Measurements from ENCODE around the gene MARCHF11. TPM values are rescaled to one million over a fixed set of nuclear protein-coding genes. Genes with fewer than 3 reads are reported as not detected.

Gene MARCHF11
- total RNA-seq, 2 experiments from 2014 or later, result not detected

DNA sequence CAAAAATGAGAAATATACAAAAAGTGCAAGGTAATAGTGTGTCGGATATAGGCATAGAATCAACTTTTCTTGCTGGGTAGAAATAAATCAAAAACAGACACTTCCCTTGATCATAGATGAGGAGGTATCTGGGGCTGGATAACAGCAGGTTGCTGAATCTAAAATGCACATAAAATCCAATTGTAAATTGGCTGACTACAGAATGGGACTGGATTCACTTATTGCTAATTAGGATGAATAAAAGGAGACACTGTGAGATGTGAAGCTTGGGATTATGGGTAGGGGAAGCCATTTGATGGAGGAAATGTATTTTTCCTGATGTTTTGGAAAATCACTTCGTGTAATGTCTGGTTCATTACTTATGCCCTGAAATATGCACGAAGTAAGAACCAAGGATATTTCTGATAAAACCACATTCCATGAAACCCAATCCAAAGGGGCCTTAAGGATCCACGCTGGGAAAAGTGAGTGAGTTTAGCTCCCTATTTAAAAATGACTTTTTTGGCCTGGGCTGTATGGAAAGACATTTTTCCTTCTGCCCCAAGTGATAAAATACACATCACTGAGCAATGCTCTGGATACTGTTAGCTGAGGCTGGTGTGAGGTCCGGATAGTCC lies 136.1 kb downstream of the MARCHF11 start:
- Mint-ChIP-seq H3K36me3 (ENCODE audit: low read depth) (no peaks in the 10 kb centered on the region), H3K27ac (no peak overlapping the region), H3K27me3 (no peaks in the 10 kb centered on the region), H3K4me3 (no peak overlapping the region), H3K4me1 (ENCODE audit: low read depth) (no peaks in the 10 kb centered on the region), H3K9me3 (peaks cover 5% of the 10 kb centered on the region)
- Histone ChIP-seq H3K9me3 (ENCODE audit: control insufficient read depth in 1 of 2, insufficient read depth in 1 of 2, low read length in 2 of 2) (peaks cover 0 to 5% of the 10 kb centered on the region in 2 experiments), H3K4me3 (ENCODE audit: low read length) (no peak overlapping the region), H3K27me3 (ENCODE audit: control insufficient read depth in 1 of 2, insufficient read depth in 2 of 2, low read length in 2 of 2) (no peaks in the 10 kb centered on the region), H3K27ac (ENCODE audit: low read depth in 1 of 2, low read length in 2 of 2) (no peak overlapping the region), H3K4me1 (ENCODE audit: insufficient read depth, low read length) (no peaks in the 10 kb centered on the region), H3K36me3 (ENCODE audit: insufficient read depth, low read length) (no peaks in the 10 kb centered on the region)
- DNase-seq (no peak), ATAC-seq (ENCODE audit: poor library complexity) (no peak)
- POLR2A ChIA-PET, result no interaction called here
- TF ChIP-seq, protein P1, sequence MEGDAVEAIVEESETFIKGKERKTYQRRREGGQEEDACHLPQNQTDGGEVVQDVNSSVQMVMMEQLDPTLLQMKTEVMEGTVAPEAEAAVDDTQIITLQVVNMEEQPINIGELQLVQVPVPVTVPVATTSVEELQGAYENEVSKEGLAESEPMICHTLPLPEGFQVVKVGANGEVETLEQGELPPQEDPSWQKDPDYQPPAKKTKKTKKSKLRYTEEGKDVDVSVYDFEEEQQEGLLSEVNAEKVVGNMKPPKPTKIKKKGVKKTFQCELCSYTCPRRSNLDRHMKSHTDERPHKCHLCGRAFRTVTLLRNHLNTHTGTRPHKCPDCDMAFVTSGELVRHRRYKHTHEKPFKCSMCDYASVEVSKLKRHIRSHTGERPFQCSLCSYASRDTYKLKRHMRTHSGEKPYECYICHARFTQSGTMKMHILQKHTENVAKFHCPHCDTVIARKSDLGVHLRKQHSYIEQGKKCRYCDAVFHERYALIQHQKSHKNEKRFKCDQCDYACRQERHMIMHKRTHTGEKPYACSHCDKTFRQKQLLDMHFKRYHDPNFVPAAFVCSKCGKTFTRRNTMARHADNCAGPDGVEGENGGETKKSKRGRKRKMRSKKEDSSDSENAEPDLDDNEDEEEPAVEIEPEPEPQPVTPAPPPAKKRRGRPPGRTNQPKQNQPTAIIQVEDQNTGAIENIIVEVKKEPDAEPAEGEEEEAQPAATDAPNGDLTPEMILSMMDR (IDR thresholded peaks at IDR 0.05), result no peak
- intact Hi-C loops (cut with DNase I, micrococcal nuclease), result no loop called here
- CTCF ChIA-PET, result no interaction called here

DNA sequence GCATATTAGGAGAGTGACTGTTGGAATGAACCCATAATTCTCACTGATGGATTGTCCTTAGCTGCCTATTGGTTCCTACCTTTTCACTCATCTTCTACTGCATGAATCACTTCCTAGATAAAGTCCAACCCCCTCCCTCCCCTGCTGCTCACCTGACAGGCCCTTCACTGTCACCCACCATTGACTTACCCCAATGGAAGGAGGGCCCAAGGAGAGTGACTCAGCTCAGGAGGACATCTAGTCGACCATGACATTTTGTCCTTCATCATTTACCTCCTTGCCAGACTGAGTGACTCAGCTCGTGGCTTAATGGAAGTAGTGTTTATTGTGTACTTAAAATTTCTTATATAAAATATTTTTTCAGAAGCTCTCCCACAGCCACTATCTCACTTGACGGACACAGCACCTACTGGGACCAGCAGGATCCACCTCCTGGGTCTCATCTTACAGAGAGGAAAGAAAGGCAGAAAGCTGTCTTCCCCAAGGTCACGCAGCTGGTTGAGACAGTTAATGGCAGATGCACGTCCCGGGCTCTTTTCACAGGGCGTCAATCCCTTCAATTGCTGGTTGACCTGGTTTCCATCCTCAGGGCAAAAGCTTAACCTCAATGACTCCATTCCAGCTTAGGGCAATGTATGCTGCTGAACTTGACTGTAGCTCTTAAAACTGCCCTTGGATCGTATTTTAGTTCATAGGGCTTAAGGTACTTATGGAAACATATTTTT lies 142.3 kb downstream of the MARCHF11 start:
- Histone ChIP-seq H3K27me3 (ENCODE audit: control insufficient read depth in 1 of 2, insufficient read depth in 2 of 2, low read length in 2 of 2) (no peaks in the 10 kb centered on the region), H3K4me3 (ENCODE audit: low read length) (no peak overlapping the region), H3K27ac (ENCODE audit: low read depth in 1 of 2, low read length in 2 of 2) (no peak overlapping the region), H3K9me3 (ENCODE audit: control insufficient read depth in 1 of 2, insufficient read depth in 1 of 2, low read length in 2 of 2) (no peaks in the 10 kb centered on the region), H3K4me1 (ENCODE audit: insufficient read depth, low read length) (no peaks in the 10 kb centered on the region), H3K36me3 (ENCODE audit: insufficient read depth, low read length) (no peaks in the 10 kb centered on the region)
- H3K4me1 Mint-ChIP-seq (ENCODE audit: low read depth), result no peaks in the 10 kb centered on the region
- no peak overlapping the region for H3K4me3 Mint-ChIP-seq
- TF ChIP-seq, protein P1 (IDR thresholded peaks at IDR 0.05), result no peak
- H3K27ac Mint-ChIP-seq, result no peak overlapping the region
- peaks cover 4% of the 10 kb centered on the region for H3K9me3 Mint-ChIP-seq
- POLR2A ChIA-PET, result no interaction called here
- CTCF ChIA-PET, result no interaction called here
- H3K27me3 Mint-ChIP-seq, result no peaks in the 10 kb centered on the region
- no peaks in the 10 kb centered on the region for H3K36me3 Mint-ChIP-seq (ENCODE audit: low read depth)
- DNase-seq (no peak), ATAC-seq (ENCODE audit: poor library complexity) (no peak)
- intact Hi-C loops (cut with DNase I, micrococcal nuclease), result no loop called here

DNA sequence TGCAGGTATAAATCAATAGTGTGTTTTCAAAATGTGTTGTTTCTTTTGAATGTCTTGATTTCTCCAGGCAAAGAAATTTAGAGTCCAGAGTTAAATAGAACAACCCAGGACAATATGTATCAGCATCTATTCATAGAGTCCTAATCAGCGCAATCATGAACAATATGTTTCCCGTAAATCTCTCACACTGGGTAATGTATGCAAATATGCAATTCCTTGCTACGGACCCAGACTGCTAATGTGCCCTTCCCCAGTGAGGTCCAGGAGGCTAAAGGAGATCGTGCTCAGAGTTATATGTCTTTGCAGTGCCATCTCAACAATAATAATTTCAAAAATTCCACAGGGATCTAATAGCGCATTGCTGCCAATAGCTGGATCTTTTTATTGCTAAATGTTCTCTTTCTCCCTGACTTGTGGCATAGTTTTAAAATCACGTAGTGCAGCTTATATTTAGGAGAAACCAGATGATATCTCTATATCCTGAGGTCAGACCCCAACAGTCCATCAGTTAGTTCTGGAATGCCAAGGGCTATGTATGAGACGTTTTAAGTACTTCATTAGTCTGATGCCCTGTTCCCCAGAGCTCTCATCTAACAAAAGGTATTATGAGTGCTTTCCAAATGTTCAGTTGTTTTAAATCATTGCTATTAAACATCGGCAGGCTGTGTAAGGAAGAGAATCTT lies 145.1 kb downstream of the MARCHF11 start:
- no peak overlapping the region for H3K4me3 Mint-ChIP-seq
- intact Hi-C loops (cut with DNase I, micrococcal nuclease), result no loop called here
- ATAC-seq (ENCODE audit: poor library complexity), result no peak

More for the DNA sequence above, 145.1 kb downstream of the MARCHF11 start:
- Mint-ChIP-seq H3K9me3 (peaks cover 2% of the 10 kb centered on the region), H3K4me1 (ENCODE audit: low read depth) (no peaks in the 10 kb centered on the region), H3K27me3 (no peaks in the 10 kb centered on the region), H3K36me3 (ENCODE audit: low read depth) (no peaks in the 10 kb centered on the region), H3K27ac (no peak overlapping the region)
- DNase-seq, result no peak
- TF ChIP-seq, protein P1 (IDR thresholded peaks at IDR 0.05), result no peak
- no peak overlapping the region for H3K4me3 ChIP-seq (ENCODE audit: low read length)
- H3K4me1 ChIP-seq (ENCODE audit: insufficient read depth, low read length), result no peaks in the 10 kb centered on the region
- no peak overlapping the region for H3K27ac ChIP-seq (ENCODE audit: low read depth in 1 of 2, low read length in 2 of 2)
- no peaks in the 10 kb centered on the region for H3K36me3 ChIP-seq (ENCODE audit: insufficient read depth, low read length)
- no peaks in the 10 kb centered on the region for H3K9me3 ChIP-seq (ENCODE audit: control insufficient read depth in 1 of 2, insufficient read depth in 1 of 2, low read length in 2 of 2)
- POLR2A ChIA-PET, result no interaction called here
- CTCF ChIA-PET, result no interaction called here
- H3K27me3 ChIP-seq (ENCODE audit: control insufficient read depth in 1 of 2, insufficient read depth in 2 of 2, low read length in 2 of 2), result no peaks in the 10 kb centered on the region

All from CD4-positive, alpha-beta T cell (primary cell).